SK-N-SH (cell line): ENCODE measurements around the gene TMEM184B. TPM values are rescaled to one million over a fixed set of nuclear protein-coding genes. Genes with fewer than 3 reads are reported as not detected.

Experiments
- CTCF ChIA-PET: fragments of 300-600, 350-600 bp; formaldehyde crosslinking; extraction: SDS; loops from one replicate; lab custom pipeline; 2021; lab: Yijun Ruan, JAX
- POLR2A ChIA-PET: fragments of 350-600 bp; sonication (Branson Sonifier 250); formaldehyde crosslinking; extraction: SDS; loops from one replicate; lab custom pipeline; 2020; ENCODE audit warnings: antibody characterized with exemption, inconsistent platforms; lab: Yijun Ruan, JAX
- DNase-seq: peaks from one replicate; pipeline ENCODE4 v3.0.0; 2012
- H2AFZ ChIP-seq: fragments of 200-600 bp; sonication (generic); 2 replicates; pipeline ENCODE4 v1.8.1; 2016; ENCODE audit warnings: antibody characterized with exemption, mild to moderate bottlenecking, low read depth
- H3F3A ChIP-seq: fragments of 200-600 bp; sonication (generic); replicated peaks from 2 replicates; pipeline ENCODE3; 2016; ENCODE audit warnings: antibody characterized with exemption, mild to moderate bottlenecking; ENCODE audit not compliant: insufficient read depth
- H3K27ac ChIP-seq, 2 experiments: fragments of 200-500 bp in 1 of 2; fragments of 200-600 bp in 1 of 2; sonication (Bioruptor generic) in 1 of 2; sonication (generic), shearing (Covaris generic) in 1 of 2; 2 replicates each; pipeline versions ENCODE4 v1.5.1 to v1.6.1; 2014 to 2016; ENCODE audit warnings: low read depth in 2 of 2, inconsistent platforms in 1 of 2, low read length in 1 of 2, mild to moderate bottlenecking in 1 of 2, mixed read lengths in 1 of 2
- H3K27me3 ChIP-seq: fragments of 200-600 bp; sonication (generic), shearing (Covaris generic); 2 replicates; pipeline ENCODE4 v1.6.1; 2016; ENCODE audit warnings: mixed run types; ENCODE audit not compliant: insufficient read depth
- H3K36me3 ChIP-seq, 2 experiments: fragments of 200-500 bp in 1 of 2; fragments of 200-600 bp in 1 of 2; sonication (Bioruptor generic) in 1 of 2; sonication (generic) in 1 of 2; replicated peaks in 1 of 2; 2 replicates each; pipeline versions ENCODE3 to v1.5.1; 2014 to 2016; ENCODE audit warnings: low read length in 1 of 2, mild to moderate bottlenecking in 1 of 2; ENCODE audit not compliant: insufficient read depth in 2 of 2, control insufficient read depth in 1 of 2
- H3K4me1 ChIP-seq, 2 experiments: fragments of 200-500 bp in 1 of 2; fragments of 200-600 bp in 1 of 2; sonication (Bioruptor generic) in 1 of 2; sonication (generic), shearing (Covaris generic) in 1 of 2; 2 replicates each; pipeline versions ENCODE4 v1.5.1 to v1.6.1; 2014 to 2016; ENCODE audit warnings: low read depth in 1 of 2, low read length in 1 of 2, mixed run types in 1 of 2; ENCODE audit not compliant: insufficient read depth in 2 of 2, control insufficient read depth in 1 of 2
- H3K4me2 ChIP-seq: fragments of 200-600 bp; sonication (generic), shearing (Covaris generic); 2 replicates; pipeline ENCODE4 v1.6.1; 2017; ENCODE audit warnings: mixed run types
- H3K4me3 ChIP-seq, 2 experiments: fragments of 200-500 bp in 1 of 2; fragments of 200-600 bp in 1 of 2; sonication (Bioruptor generic) in 1 of 2; sonication (generic), shearing (Covaris generic) in 1 of 2; 2 replicates each; pipeline versions ENCODE4 v1.5.1 to v1.8.1; 2014 to 2016; ENCODE audit warnings: low read depth in 2 of 2, inconsistent platforms in 1 of 2, low read length in 1 of 2, mild to moderate bottlenecking in 1 of 2, mixed read lengths in 1 of 2, moderate library complexity in 1 of 2
- H3K79me2 ChIP-seq: fragments of 200-600 bp; sonication (generic); 2 replicates; pipeline ENCODE4 v1.8.1; 2017; ENCODE audit warnings: mild to moderate bottlenecking; ENCODE audit not compliant: insufficient read depth
- H3K9ac ChIP-seq: fragments of 200-600 bp; sonication (generic); 2 replicates; pipeline ENCODE4 v1.6.1; 2017; ENCODE audit warnings: mixed run types
- H3K9me2 ChIP-seq: fragments of 200-600 bp; sonication (generic); 2 replicates; pipeline ENCODE4 v1.6.1; 2017; ENCODE audit warnings: mixed run types
- H3K9me3 ChIP-seq: fragments of 200-600 bp; sonication (generic); 2 replicates; pipeline ENCODE4 v1.6.1; 2017; ENCODE audit warnings: mixed run types, mild to moderate bottlenecking, moderate library complexity
- H4K20me1 ChIP-seq: fragments of 200-600 bp; sonication (generic); 2 replicates; pipeline ENCODE4 v1.6.1; 2017; ENCODE audit warnings: mild to moderate bottlenecking, mixed run types; ENCODE audit not compliant: insufficient read depth
- CHD2 ChIP-seq: fragments of 150-350 bp; IDR thresholded peaks from 2 replicates; pipeline ENCODE4 v1.6.1; 2018; ENCODE audit warnings: low read length; ENCODE audit not compliant: partially characterized antibody
- FOSL2 ChIP-seq: IDR thresholded peaks from 2 replicates; pipeline ENCODE4 v1.4.0; 2012; ENCODE audit warnings: low read depth, mild to moderate bottlenecking, moderate library complexity, borderline replicate concordance
- FOXJ3 ChIP-seq: sonication (generic); formaldehyde crosslinking; IDR thresholded peaks from 2 replicates; pipeline ENCODE4 v1.5.1; 2020; ENCODE audit warnings: mild to moderate bottlenecking, missing genetic modification reagents
- FOXM1 ChIP-seq: IDR thresholded peaks from 2 replicates; pipeline ENCODE4 v1.4.0; 2012; ENCODE audit warnings: low read depth, mild to moderate bottlenecking
- GATA2 ChIP-seq: sonication (generic); formaldehyde crosslinking; IDR thresholded peaks from 2 replicates; pipeline ENCODE4 v1.5.0; 2020; ENCODE audit warnings: mild to moderate bottlenecking, missing genetic modification reagents
- MAX ChIP-seq: IDR thresholded peaks from 2 replicates; pipeline ENCODE4 v1.4.0; 2012; ENCODE audit warnings: low read depth
- MXI1 ChIP-seq: IDR thresholded peaks from 2 replicates; pipeline ENCODE4 v1.6.1; 2012; ENCODE audit warnings: mild to moderate bottlenecking, low read depth, low read length, improper control_type of control experiment
- NFIC ChIP-seq: IDR thresholded peaks from 2 replicates; pipeline ENCODE4 v1.4.0; 2012; ENCODE audit warnings: borderline replicate concordance
- NRF1 ChIP-seq: IDR thresholded peaks from 2 replicates; pipeline ENCODE4 v1.6.1; 2012; ENCODE audit warnings: low read depth, mild to moderate bottlenecking, low read length
- PBX3 ChIP-seq: IDR thresholded peaks from 2 replicates; pipeline ENCODE4; 2012
- POLR2AphosphoS5 ChIP-seq: IDR thresholded peaks from 2 replicates; pipeline ENCODE4 v1.6.1; 2012; ENCODE audit warnings: low read depth, low read length
- RFX5 ChIP-seq: IDR thresholded peaks from 2 replicates; pipeline ENCODE4 v1.6.1; 2012; ENCODE audit warnings: mild to moderate bottlenecking, improper control_type of control experiment, low read length
- SMC3 ChIP-seq: IDR thresholded peaks from 2 replicates; pipeline ENCODE4 v1.6.1; 2012; ENCODE audit warnings: low read depth, low read length, improper control_type of control experiment
- TAF1 ChIP-seq: IDR thresholded peaks from 2 replicates; pipeline ENCODE4 v1.6.1; 2012; ENCODE audit warnings: low read depth, mild to moderate bottlenecking, low read length, moderate library complexity, borderline replicate concordance
- TEAD4 ChIP-seq: IDR thresholded peaks from 2 replicates; pipeline ENCODE4 v1.4.0; 2012; ENCODE audit warnings: mild to moderate bottlenecking, borderline replicate concordance; ENCODE audit not compliant: insufficient read depth
- ZBTB33 ChIP-seq: IDR thresholded peaks from 2 replicates; pipeline ENCODE4 v1.4.0; 2012; ENCODE audit warnings: low read depth, borderline replicate concordance
- WGBS: methylation state at CpG from one replicate; pipeline ENCODE4 v1.1.6; 2017; ENCODE audit warnings: low lambda C conversion rate; 5-methylcytosine and 5-hydroxymethylcytosine counted together
- polyA plus RNA-seq, 3 experiments: library from polyadenylated mRNA; depleted of rRNA; stranded (reverse); fragments of >200 nt; gene quantifications; 2 replicates each; pipeline ENCODE4 v1.2.3, GENCODE V29; 2012
- TF ChIP-seq, protein P1 (sequence below): IDR thresholded peaks from 2 replicates; pipeline ENCODE4 v1.6.1; 2012; ENCODE audit warnings: mild to moderate bottlenecking, low read depth, low read length, moderate library complexity
- TF ChIP-seq, protein P2 (sequence below): fragments of 200-600 bp; sonication (generic); IDR thresholded peaks from 2 replicates; pipeline ENCODE4 v1.6.1; 2017; ENCODE audit warnings: antibody characterized with exemption, mild to moderate bottlenecking, moderate library complexity

TMEM184B gene
- polyA plus RNA-seq, 1 of the 3 experiments (the other 2 are of a cell fraction): 25.3 TPM

DNA sequence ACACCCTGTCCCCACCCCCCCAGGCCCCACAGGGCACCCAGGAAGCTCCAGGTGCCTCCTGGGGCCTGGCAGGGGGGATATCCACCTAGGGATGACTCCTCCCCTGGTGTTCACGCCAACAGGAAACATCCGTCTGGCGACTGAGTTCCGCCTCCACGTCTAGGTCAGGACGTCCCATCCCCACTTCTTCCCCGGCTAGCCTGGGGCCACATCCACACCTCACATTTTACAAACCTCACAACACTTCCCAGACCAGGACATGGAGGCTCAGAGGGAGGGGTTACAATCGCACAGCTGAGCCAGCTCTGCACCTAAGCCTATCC is 50.1 kb downstream of the TMEM184B start:
- H3K4me3 ChIP-seq: no peak overlapping the region
- no peaks in the 10 kb centered on the region for H3K27me3 ChIP-seq
- no peak overlapping the region for H2AFZ ChIP-seq
- H3K79me2 ChIP-seq: no peaks in the 10 kb centered on the region
- peaks cover 0 to 14% of the 10 kb centered on the region in 2 experiments; a peak in 2 of 4 replicates for H3K4me1 ChIP-seq
- H3K27ac ChIP-seq: no peak overlapping the region
- TF ChIP-seq RFX5: no peak
- TF ChIP-seq ZBTB33: no peak
- TF ChIP-seq SMC3: no peak
- TF ChIP-seq TAF1: no peak
- TF ChIP-seq MXI1: no peak
- TF ChIP-seq FOXM1: no peak
- TF ChIP-seq NRF1: no peak
- TF ChIP-seq POLR2AphosphoS5: no peak
- TF ChIP-seq, protein P1, sequence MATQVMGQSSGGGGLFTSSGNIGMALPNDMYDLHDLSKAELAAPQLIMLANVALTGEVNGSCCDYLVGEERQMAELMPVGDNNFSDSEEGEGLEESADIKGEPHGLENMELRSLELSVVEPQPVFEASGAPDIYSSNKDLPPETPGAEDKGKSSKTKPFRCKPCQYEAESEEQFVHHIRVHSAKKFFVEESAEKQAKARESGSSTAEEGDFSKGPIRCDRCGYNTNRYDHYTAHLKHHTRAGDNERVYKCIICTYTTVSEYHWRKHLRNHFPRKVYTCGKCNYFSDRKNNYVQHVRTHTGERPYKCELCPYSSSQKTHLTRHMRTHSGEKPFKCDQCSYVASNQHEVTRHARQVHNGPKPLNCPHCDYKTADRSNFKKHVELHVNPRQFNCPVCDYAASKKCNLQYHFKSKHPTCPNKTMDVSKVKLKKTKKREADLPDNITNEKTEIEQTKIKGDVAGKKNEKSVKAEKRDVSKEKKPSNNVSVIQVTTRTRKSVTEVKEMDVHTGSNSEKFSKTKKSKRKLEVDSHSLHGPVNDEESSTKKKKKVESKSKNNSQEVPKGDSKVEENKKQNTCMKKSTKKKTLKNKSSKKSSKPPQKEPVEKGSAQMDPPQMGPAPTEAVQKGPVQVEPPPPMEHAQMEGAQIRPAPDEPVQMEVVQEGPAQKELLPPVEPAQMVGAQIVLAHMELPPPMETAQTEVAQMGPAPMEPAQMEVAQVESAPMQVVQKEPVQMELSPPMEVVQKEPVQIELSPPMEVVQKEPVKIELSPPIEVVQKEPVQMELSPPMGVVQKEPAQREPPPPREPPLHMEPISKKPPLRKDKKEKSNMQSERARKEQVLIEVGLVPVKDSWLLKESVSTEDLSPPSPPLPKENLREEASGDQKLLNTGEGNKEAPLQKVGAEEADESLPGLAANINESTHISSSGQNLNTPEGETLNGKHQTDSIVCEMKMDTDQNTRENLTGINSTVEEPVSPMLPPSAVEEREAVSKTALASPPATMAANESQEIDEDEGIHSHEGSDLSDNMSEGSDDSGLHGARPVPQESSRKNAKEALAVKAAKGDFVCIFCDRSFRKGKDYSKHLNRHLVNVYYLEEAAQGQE: no peak
- no peak for TF ChIP-seq TEAD4
- TF ChIP-seq, all 33 proteins: peak for 0
- no peaks in the 10 kb centered on the region for H3K9me2 ChIP-seq
- H3K4me2 ChIP-seq: no peak overlapping the region
- CTCF ChIA-PET: interaction anchor here (0.8 kb wide), 1 partner anchor 36 kb away, joined by 3 read pairs; no protein-coding TSS in a partner anchor
- WGBS: 80% methylated on average over 2 of the region's 8 CpGs
- no peak overlapping the region for H3K9ac ChIP-seq
- no peaks in the 10 kb centered on the region for H3K9me3 ChIP-seq
- H3F3A ChIP-seq: peaks cover 4% of the 10 kb centered on the region
- peaks cover 0 to 10% of the 10 kb centered on the region in 2 experiments for H3K36me3 ChIP-seq
- H4K20me1 ChIP-seq: no peaks in the 10 kb centered on the region
- no peak for DNase-seq
- POLR2A ChIA-PET: no interaction called here

DNA sequence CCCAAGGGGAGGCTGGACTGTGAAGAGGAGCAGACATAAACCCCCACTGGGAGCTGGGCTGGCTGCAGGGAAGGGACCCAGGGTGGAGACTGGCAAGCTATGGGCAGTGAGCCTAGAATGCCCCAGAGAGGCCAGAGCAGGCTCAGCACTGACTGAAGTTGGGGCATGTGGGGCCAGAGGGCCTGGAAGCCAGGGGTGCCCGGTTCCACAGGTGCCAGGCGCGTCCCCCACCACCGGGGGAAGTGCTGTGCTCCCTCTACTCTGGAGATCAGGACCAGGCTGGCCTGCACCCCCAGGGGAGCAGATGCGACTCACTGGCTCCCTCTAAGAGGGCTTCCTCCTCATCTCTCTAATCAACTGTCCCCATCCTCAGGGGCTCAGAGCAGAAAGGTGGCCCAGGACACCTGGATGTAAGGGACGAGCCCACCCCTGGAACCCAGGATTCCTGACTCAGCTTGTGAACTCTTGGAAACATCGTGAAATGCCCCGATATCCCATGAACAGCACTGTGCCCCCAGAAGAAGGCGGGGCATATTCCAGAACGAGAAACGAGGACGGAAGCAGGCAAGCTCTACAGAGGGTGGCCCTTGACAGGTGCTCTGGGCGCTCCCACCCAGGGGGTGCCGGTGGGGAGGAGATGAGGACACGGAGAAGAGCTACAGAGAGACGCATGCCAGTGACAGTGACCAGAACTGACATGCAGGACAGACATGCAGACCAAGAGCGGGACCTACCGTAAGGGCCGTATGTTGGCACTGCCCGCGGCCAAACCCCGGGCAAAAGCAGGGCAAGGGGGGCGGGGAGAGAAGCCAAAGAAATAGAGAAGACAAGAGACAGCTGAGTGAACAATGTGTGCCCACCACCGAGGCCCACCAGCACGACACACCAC is 50.7 kb downstream of the TMEM184B start:
- H3K4me1 ChIP-seq: peaks cover 0 to 14% of the 10 kb centered on the region in 2 experiments; a peak in 2 of 4 replicates
- H3K4me3 ChIP-seq: no peak overlapping the region
- H3K9ac ChIP-seq: no peak overlapping the region
- H3K4me2 ChIP-seq: no peak overlapping the region
- H3K36me3 ChIP-seq: peaks cover 0 to 10% of the 10 kb centered on the region in 2 experiments
- no peaks in the 10 kb centered on the region for H4K20me1 ChIP-seq
- no peak overlapping the region for H2AFZ ChIP-seq
- H3K9me3 ChIP-seq: no peaks in the 10 kb centered on the region
- peaks cover 4% of the 10 kb centered on the region for H3F3A ChIP-seq
- ChIA-PET CTCF (no interaction called here), POLR2A (no interaction called here)
- no peaks in the 10 kb centered on the region for H3K27me3 ChIP-seq
- WGBS: 91% methylated on average over 9 of the region's 25 CpGs
- H3K79me2 ChIP-seq: no peaks in the 10 kb centered on the region
- H3K9me2 ChIP-seq: no peaks in the 10 kb centered on the region
- no peak overlapping the region for H3K27ac ChIP-seq
- DNase-seq: no peak
- no peak for TF ChIP-seq NFIC
- no peak for TF ChIP-seq CHD2
- no peak for TF ChIP-seq FOSL2
- no peak for TF ChIP-seq TAF1
- no peak for TF ChIP-seq FOXJ3 (CRISPR knock-in tag)
- TF ChIP-seq MAX: no peak
- no peak for TF ChIP-seq TEAD4
- no peak for TF ChIP-seq PBX3
- no peak for TF ChIP-seq RFX5
- TF ChIP-seq, protein P2, sequence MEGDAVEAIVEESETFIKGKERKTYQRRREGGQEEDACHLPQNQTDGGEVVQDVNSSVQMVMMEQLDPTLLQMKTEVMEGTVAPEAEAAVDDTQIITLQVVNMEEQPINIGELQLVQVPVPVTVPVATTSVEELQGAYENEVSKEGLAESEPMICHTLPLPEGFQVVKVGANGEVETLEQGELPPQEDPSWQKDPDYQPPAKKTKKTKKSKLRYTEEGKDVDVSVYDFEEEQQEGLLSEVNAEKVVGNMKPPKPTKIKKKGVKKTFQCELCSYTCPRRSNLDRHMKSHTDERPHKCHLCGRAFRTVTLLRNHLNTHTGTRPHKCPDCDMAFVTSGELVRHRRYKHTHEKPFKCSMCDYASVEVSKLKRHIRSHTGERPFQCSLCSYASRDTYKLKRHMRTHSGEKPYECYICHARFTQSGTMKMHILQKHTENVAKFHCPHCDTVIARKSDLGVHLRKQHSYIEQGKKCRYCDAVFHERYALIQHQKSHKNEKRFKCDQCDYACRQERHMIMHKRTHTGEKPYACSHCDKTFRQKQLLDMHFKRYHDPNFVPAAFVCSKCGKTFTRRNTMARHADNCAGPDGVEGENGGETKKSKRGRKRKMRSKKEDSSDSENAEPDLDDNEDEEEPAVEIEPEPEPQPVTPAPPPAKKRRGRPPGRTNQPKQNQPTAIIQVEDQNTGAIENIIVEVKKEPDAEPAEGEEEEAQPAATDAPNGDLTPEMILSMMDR: no peak
- TF ChIP-seq GATA2 (CRISPR knock-in tag): no peak
